Measurements from ENCODE around the gene ZNF860. TPM values are rescaled to one million over a fixed set of nuclear protein-coding genes. Genes with fewer than 3 reads are reported as not detected.
A peak's percentile ranks its signal among the peaks of the same experiment; 100 is the strongest.
"Not testable (repeated sequence)": the region's sequence is repeated elsewhere in the genome, so short reads cannot be mapped to it uniquely, and the experiment has no call there.

Gene ZNF860
- total RNA-seq, 1 donor, result 0.52 TPM

DNA sequence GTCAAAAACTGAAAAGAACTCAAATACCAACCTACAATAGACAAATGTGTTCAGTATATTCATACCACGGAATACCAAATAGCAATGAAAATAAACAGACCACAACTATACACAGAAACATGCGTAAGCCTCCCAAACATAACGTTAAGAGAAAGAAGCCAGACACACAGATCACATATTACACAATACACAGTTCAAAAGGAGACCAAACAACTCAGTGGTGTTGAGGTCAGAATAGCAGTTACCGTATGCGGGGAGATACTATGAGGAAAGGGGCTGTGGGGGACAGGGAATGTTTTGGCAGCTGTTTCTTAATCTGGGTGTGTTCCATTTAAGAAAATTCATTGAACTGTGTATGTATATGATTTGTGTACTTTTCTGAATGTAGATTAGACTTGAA lies 7.1 kb upstream of the ZNF860 start:
- no peaks in the 10 kb centered on the region for H3K9me3 ChIP-seq (ENCODE audit: low read depth, low read length)
- no peak overlapping the region for H3K4me3 ChIP-seq (ENCODE audit: low read length)
- H3K4me1 ChIP-seq (ENCODE audit: insufficient read depth, low read length), result no peaks in the 10 kb centered on the region
- H3K27me3 ChIP-seq (ENCODE audit: insufficient read depth, low read length), result peaks cover 18% of the 10 kb centered on the region

DNA sequence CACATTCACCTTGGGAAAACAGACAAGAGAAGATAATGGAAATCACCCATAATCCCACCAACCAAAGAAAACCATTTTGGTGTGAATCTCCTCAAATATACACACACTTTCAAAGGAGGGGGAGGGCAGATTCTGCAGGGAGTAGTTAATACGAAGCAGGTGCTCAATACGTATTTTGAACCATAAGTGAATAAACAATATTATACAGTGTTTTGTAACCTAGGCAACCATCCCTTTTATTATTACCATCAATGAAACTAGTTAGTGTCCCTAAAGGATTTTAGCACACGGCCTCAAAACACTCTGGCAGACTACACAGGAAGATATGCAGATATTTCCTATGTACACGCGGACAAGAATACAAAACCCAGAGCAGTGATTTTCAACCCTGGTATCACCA lies 6.6 kb upstream of the ZNF860 start:
- Histone ChIP-seq H3K4me3 (ENCODE audit: low read length) (no peak overlapping the region), H3K4me1 (ENCODE audit: insufficient read depth, low read length) (peaks cover 2% of the 10 kb centered on the region), H3K27me3 (ENCODE audit: insufficient read depth, low read length) (peaks cover 22% of the 10 kb centered on the region), H3K9me3 (ENCODE audit: low read depth, low read length) (no peaks in the 10 kb centered on the region)

DNA sequence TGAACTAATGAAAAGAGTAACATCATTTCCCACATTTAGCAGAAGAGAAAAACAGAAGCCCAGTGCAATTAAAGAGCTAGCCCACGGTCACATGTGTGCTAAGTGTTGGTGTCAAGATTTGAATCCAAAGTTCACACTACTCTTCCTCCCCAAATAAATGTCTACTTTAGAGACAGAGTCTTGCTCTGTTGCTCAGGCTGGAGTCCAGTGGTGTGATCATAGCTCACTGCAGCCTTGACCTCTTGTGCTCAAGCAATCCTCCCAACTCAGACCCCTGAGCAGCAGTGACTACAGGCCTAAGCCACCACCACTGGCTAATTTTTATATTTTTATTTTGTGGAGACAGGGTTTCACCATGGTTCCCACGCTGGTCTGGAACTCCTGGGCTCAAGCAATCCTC lies 5.2 kb upstream of the ZNF860 start:
- H3K27me3 ChIP-seq (ENCODE audit: insufficient read depth, low read length), result peaks cover 33% of the 10 kb centered on the region
- H3K4me3 ChIP-seq (ENCODE audit: low read length), result no peak overlapping the region
- H3K9me3 ChIP-seq (ENCODE audit: low read depth, low read length), result no peaks in the 10 kb centered on the region
- H3K4me1 ChIP-seq (ENCODE audit: insufficient read depth, low read length), result peaks cover 14% of the 10 kb centered on the region

DNA sequence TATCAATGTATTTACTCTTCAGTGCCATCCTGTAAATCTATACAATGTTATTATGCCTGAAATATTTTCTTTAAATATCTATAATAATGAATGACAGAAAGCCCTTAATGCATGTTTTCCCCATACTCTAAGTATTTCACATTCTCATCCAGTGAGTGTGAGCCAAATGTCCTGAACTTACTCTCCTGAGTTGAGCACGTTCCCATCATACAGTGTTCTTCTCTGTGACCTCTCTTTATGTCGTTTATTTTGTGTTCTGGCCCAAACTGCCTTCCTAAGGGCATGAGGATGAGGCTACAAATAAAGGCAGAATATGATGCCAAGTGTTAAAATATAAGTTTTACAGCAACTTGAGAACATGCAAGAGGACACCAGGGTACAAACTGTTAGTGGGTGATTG lies 3.8 kb upstream of the ZNF860 start:
- no peak overlapping the region for H3K4me3 ChIP-seq (ENCODE audit: low read length)
- peaks cover 48% of the 10 kb centered on the region for H3K27me3 ChIP-seq (ENCODE audit: insufficient read depth, low read length)
- H3K9me3 ChIP-seq (ENCODE audit: low read depth, low read length), result no peaks in the 10 kb centered on the region
- peaks cover 20% of the 10 kb centered on the region for H3K4me1 ChIP-seq (ENCODE audit: insufficient read depth, low read length)

DNA sequence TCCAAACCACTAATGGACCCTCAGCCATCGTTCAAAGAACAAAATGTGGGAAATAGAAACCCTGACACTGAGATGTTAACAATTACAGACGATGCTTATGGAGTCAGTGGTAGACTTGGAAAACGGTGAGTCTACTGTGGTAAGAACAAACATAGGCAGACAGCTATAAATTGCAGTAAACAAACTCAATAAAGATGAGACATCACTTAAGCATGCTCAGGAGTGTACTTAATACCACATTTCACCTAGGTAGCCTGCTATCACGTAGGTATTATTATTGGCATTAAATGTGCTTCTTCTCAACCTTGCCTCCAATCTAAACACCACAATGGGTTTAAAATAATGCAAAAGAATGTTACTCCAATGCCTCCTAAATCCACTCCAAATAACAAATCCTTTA lies 3.0 kb upstream of the ZNF860 start:
- H3K27me3 ChIP-seq (ENCODE audit: insufficient read depth, low read length), result peaks cover 54% of the 10 kb centered on the region
- H3K4me3 ChIP-seq (ENCODE audit: low read length), result no peak overlapping the region
- peaks cover 20% of the 10 kb centered on the region for H3K4me1 ChIP-seq (ENCODE audit: insufficient read depth, low read length)
- no peaks in the 10 kb centered on the region for H3K9me3 ChIP-seq (ENCODE audit: low read depth, low read length)

DNA sequence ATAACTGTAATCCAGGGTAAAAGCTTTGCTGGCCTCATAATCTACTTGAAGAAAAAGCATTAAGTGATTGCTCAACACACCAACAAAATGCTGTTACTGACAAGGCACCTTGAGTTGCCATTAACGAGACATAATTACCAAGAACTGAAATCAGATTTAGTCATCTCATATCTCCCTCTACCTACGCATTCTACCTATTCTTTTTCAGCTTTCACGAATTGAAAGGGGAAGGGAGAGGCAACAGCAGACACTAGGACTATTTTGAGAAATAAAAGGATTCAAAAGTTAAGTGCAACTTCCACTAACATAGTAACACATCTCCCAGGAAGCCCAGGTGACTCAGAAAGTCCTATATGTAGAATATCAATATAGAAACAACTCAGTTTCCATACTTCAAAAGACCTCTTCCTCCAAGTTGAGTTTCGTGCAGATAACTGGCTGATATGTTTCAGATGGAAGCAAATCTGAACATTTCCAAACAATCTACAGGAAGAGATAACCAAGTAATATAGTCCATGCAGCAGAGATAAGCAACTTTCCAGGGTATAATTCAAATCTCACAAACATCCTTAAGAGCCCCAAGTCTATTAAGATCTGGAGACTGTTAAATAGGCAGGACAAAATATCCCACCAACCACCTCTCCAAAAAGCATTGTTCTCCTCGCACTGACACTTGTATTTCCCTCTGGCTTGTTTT lies 2.4 kb upstream of the ZNF860 start:
- H3K4me3 ChIP-seq (ENCODE audit: low read length), result no peak overlapping the region
- peaks cover 20% of the 10 kb centered on the region for H3K4me1 ChIP-seq (ENCODE audit: insufficient read depth, low read length)
- H3K9me3 ChIP-seq (ENCODE audit: low read depth, low read length), result no peaks in the 10 kb centered on the region
- peaks cover 56% of the 10 kb centered on the region for H3K27me3 ChIP-seq (ENCODE audit: insufficient read depth, low read length)

DNA sequence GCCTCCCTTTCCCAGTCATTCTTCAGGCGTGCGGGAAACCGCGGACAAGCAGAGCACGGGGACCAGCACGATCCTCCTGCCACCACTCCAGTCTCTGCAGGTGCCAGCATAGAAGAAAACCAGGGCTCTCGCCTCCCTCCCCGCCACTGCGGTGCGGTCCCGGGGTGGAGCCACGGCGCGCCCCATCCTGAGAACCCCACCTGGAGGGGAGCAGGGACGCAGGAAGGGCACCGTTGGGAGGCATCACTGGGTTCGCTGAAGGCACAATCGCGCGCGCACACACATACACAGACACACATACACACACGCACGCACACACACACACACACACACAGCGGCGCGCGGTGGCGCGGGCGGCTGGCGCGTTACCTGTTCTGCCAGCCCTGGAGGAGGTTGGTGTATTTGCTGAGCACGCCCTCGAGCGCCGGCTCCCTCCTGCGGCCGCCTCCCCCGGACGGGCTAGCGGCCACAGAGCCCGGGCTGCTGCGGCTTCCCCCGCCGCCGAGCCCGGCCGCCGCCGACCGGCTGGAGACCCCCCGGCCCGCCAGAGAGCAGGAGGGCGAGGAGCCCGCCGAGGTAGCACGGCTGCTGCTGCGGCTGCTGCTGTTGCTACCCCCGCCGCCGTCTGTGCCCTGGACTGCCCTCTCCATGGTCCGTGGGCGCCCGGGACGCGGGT lies 882 bp upstream of the ZNF860 start:
- H3K4me3 ChIP-seq (ENCODE audit: low read length), result peak overlapping the region; percentile 44

DNA sequence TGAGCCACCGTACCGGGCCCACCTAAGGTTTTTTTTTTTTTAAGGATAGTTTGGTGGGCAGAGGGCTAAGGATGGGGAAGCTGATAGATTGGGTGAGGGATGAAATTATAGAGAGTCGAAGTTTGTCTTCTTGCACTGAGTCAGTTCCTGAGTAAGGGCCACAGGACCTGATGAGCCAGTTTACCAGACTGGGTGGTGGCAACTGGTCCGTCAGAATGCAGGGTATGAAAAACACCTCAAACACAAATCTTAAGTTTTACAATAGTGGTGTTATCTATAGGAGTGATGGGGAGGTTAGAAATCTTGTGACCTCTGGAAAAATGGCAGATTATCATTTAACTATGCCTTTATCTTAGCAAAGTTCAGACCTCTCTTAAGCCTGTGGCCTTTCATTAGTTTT lies 2.8 kb downstream of the ZNF860 start:
- Histone ChIP-seq H3K4me3 (ENCODE audit: low read length) (no peak overlapping the region), H3K27me3 (ENCODE audit: insufficient read depth, low read length) (peaks cover 40% of the 10 kb centered on the region), H3K4me1 (ENCODE audit: insufficient read depth, low read length) (peaks cover 30% of the 10 kb centered on the region), H3K9me3 (ENCODE audit: low read depth, low read length) (peaks cover under 1% of the 10 kb centered on the region)

More for the DNA sequence above, 882 bp upstream of the ZNF860 start:
- Histone ChIP-seq H3K9me3 (ENCODE audit: low read depth, low read length) (no peaks in the 10 kb centered on the region), H3K4me1 (ENCODE audit: insufficient read depth, low read length) (peaks cover 24% of the 10 kb centered on the region), H3K27me3 (ENCODE audit: insufficient read depth, low read length) (peaks cover 56% of the 10 kb centered on the region)

DNA sequence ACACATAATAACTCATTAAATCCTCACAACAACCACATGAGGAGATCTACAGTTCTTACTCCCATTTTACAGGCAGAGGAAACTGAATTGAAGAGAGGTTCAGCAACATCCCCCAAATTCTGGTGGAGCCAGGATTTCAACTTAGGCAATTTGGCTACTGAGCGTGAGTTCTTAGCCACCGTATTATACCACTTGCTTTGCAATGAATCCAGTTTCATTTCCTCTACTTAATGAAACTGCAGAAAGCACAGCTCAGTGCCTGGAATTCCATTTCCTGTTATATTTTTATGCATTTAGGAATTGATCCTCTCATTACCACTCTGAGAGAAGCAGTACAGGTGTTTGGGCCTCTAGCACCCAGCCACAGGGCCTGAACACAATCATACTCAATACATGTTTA lies 4.3 kb downstream of the ZNF860 start:
- peaks cover 20% of the 10 kb centered on the region for H3K4me1 ChIP-seq (ENCODE audit: insufficient read depth, low read length)
- H3K4me3 ChIP-seq (ENCODE audit: low read length), result no peak overlapping the region
- H3K27me3 ChIP-seq (ENCODE audit: insufficient read depth, low read length), result peaks cover 25% of the 10 kb centered on the region
- H3K9me3 ChIP-seq (ENCODE audit: low read depth, low read length), result peaks cover 15% of the 10 kb centered on the region

DNA sequence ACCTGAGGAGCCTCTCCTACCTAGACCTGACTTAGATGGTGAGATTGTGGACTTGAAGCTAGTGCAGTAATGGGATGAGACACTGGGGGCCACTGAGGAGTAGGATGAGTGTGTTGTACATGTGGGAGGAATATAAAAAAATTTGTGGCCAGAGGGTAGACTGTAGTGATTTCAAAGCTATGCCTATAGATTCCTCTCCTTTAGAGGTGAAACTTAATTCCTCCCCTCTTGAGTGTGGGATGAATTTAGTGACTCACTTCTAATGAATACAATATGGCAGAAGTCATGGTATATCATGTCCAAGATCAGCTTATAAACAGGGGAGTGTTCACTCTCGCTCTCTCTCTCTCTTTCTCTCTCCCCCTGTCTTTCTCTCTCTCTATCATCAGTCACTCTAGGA lies 6.7 kb downstream of the ZNF860 start:
- no peak overlapping the region for H3K4me3 ChIP-seq (ENCODE audit: low read length)
- H3K9me3 ChIP-seq (ENCODE audit: low read depth, low read length), result peaks cover 19% of the 10 kb centered on the region

DNA sequence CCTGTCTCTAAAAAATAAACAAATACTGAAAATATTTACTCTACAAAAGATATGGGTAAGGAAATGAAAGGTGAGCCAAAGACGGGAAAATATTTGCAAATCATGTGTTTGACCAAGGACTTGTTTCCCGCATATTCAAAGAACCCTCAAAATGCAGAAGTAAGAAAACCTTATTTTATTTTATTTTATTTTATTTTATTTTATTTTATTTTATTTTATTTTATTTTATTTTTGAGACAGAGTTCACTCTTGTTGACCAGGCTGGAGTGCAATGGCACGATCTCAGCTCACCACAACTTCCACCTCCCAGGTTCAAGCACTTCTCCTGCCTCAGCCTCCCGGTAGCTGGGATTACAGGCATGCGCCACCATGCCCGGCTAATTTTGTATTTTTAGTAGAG lies 11.4 kb downstream of the ZNF860 start:
- not testable (repeated sequence) for H3K27me3 ChIP-seq (ENCODE audit: insufficient read depth, low read length); H3K4me1 ChIP-seq (ENCODE audit: insufficient read depth, low read length); H3K4me3 ChIP-seq (ENCODE audit: low read length)
- peaks cover 19% of the 10 kb centered on the region for H3K9me3 ChIP-seq (ENCODE audit: low read depth, low read length)

More for the DNA sequence above, 6.7 kb downstream of the ZNF860 start:
- Histone ChIP-seq H3K27me3 (ENCODE audit: insufficient read depth, low read length) (peaks cover 4% of the 10 kb centered on the region), H3K4me1 (ENCODE audit: insufficient read depth, low read length) (peaks cover 11% of the 10 kb centered on the region)

DNA sequence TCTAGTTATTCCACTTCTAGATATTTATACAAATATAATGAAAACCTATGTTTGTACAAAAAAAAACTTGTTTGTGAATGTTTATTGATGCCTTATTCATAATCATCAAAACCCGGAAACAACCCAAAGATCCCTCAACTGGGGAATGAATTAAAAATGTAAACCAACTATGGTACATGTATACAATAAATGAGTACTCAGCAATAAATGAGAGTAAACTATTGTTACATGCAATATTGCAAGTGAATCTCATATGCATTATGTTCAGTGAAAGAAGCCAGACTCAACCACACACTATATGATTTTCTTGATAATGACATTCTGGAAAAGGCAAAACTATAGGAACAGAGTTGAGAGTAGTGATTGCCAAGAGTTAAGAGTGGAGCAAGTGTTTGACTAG lies 12.3 kb downstream of the ZNF860 start:
- H3K4me3 ChIP-seq (ENCODE audit: low read length), result no peak overlapping the region
- H3K9me3 ChIP-seq (ENCODE audit: low read depth, low read length), result peaks cover 19% of the 10 kb centered on the region

DNA sequence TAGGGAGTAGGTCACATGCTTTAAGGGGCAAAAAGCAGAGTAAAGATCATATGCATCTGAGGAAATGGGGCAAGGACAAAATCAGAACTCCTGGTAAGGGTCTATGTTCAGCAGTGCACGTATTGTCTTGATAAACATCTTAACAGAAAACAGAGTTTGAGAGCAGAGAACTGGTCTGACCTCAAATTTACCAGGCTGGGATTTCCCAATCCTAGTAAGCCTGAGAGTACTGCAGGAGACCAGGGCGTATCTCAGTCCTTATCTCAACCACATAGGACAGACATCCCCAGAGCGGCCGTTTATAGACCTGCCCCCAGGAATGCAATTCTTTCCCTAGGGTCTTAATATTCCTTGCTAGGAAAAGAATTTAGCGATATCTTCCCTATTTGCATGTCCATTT lies 13.5 kb downstream of the ZNF860 start:
- not testable (repeated sequence) for H3K4me1 ChIP-seq (ENCODE audit: insufficient read depth, low read length); H3K4me3 ChIP-seq (ENCODE audit: low read length); H3K27me3 ChIP-seq (ENCODE audit: insufficient read depth, low read length)
- peaks cover 11% of the 10 kb centered on the region for H3K9me3 ChIP-seq (ENCODE audit: low read depth, low read length)

More for the DNA sequence above, 12.3 kb downstream of the ZNF860 start:
- no peaks in the 10 kb centered on the region for H3K4me1 ChIP-seq (ENCODE audit: insufficient read depth, low read length)
- H3K27me3 ChIP-seq (ENCODE audit: insufficient read depth, low read length), result no peaks in the 10 kb centered on the region

DNA sequence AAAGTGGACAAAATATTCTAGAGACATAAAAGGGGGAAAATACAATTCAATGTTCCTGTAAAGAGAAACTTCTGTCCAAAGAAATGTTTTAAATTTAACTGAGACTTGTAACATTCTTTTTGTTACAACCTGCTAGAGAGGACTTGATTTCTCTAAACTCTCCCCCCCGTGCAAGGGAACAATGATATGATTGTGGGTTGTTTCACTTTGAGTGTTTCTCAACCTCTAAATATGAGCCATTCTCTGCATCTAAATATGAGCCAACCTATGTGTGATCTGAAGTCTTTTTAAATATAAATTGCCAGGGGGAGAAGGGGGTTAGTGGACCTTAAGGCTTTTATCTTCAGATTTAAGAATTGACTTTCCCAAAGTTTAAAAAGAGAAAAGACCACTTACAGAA lies 14.6 kb downstream of the ZNF860 start:
- Histone ChIP-seq H3K4me3 (ENCODE audit: low read length) (no peak overlapping the region), H3K4me1 (ENCODE audit: insufficient read depth, low read length) (no peaks in the 10 kb centered on the region), H3K9me3 (ENCODE audit: low read depth, low read length) (no peaks in the 10 kb centered on the region), H3K27me3 (ENCODE audit: insufficient read depth, low read length) (no peaks in the 10 kb centered on the region)

DNA sequence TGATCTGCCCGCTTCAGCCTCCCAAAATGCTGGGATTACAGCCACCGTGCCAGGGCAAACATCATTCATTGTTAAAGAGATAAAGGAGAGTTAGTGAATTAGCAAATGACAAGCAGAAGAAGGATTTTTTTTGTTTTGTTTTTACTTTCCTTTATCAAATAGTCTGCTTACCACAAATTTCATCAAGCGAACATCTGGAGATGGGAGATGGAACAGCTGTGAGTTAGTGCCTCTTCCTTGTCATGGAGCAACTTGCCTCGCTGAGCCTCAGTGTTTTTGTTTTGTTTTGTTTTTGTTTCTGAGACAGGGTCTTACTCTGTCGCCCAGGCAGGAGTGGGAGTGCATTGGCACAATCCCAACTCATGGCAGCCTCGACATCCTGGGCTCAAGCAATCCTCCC lies 15.9 kb downstream of the ZNF860 start:
- Histone ChIP-seq H3K4me1 (ENCODE audit: insufficient read depth, low read length) (no peaks in the 10 kb centered on the region), H3K9me3 (ENCODE audit: low read depth, low read length) (no peaks in the 10 kb centered on the region), H3K4me3 (ENCODE audit: low read length) (no peak overlapping the region), H3K27me3 (ENCODE audit: insufficient read depth, low read length) (no peaks in the 10 kb centered on the region)

DNA sequence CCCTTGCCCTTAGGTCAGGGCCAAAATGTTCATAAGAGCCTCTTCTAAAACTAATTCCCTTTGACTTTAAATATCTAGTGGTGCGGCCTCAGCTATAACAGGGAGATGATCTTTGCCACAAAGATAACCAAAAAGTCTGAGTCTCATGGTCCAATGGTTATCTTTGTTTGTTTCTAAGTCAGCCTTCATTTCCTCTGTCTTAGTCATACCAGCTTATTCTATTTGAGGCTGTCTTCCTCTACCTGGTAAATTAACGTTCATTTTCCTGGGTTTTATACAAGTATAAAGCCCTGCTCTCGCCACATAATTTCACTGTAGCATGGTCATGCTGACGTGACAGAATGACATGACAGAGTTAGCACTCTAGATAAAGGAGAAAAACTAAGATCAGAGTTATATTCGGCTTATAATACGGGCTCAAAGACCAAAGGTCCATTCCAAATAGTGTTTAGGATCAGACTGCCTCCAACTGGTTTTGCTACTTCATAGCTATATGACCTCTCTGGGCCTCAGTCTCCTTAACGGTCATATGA lies 18.4 kb downstream of the ZNF860 start:
- H3K4me3 ChIP-seq (ENCODE audit: low read length), result no peak overlapping the region
- no peaks in the 10 kb centered on the region for H3K9me3 ChIP-seq (ENCODE audit: low read depth, low read length)
- H3K27me3 ChIP-seq (ENCODE audit: insufficient read depth, low read length), result no peaks in the 10 kb centered on the region
- H3K4me1 ChIP-seq (ENCODE audit: insufficient read depth, low read length), result peaks cover 5% of the 10 kb centered on the region

Data from mononuclear cell (primary cell).